ENCODE measurements around the gene ADAM33.

The ADAM33 gene

DNA sequence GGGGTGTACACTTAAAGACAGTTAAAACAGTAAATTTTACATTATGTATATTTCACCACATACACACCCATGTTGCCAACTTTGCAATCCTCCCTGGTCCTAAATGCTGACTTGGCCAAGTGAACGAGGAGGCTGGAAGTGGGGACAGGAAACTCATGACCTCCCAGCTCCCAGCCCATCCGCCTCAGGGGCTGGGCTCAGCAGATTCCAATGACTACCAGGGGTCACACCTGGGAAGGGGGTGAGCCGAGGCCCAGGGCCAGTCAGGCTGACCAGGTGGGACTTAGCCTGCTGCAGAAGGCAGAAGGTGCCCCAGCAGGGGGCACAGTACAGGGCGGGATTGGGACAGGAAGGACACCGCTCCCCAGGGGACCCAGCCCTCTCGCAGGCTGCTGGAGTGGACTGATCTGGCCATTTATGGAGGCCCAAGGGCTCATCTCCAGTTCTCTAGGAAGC lies 28.2 kb upstream of the ADAM33 start:
- DNase-seq (ENCODE audit: low read depth in 3 of 3), result no peak

GRCh38 chr20:3707508-3707899 lies 25.7 kb upstream of the ADAM33 start:
- no peak for DNase-seq (ENCODE audit: low read depth in 3 of 3)

- no peak for DNase-seq (ENCODE audit: low read depth in 3 of 3)
Measured at GRCh38 chr20:3706774-3707507, 25.1 kb upstream of the ADAM33 start.

DNA sequence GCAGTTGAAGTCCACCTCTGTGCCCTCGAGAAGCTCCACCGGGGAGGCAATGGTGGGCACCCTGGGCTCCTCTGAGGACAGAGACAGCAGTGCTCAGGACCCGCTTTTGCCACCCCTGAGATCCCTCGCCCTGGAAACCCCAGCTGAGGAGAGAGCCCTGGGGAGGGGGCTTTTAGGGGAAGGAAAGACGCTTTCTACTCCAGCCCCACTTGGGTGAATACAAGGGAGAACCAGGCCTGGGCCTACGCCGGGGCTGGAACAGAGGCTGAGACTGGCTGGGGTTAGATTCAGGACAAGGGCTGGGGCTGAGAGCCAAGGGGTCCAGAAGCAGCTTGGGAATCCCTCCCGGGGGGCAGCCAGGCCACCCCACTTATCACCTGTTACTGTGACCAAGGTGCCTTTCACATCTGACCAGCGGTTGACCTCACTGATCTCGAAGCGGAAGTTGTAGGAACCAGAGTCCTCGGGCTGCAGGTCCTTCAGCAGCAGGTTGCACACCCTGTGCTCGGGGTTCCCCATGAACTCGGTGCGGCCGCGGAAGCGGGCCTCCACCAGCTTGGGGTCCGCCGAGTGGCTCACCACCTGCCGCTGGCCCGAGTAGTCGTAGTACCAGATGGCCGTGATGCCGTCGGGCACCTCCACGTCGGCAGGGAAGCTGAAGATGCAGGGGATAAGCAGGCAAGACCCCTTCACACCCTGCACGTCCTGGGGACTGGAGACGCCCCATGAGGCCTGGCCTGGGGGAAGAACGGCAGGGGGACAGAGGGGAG lies 24.3 kb upstream of the ADAM33 start:
- DNase-seq (ENCODE audit: low read depth in 3 of 3), result no peak

GRCh38 chr20:3705491-3705969 lies 23.7 kb upstream of the ADAM33 start:
- DNase-seq (ENCODE audit: low read depth in 3 of 3), result no peak

- DNase-seq (ENCODE audit: low read depth in 3 of 3), result no peak
Measured at GRCh38 chr20:3704087-3704486, 22.3 kb upstream of the ADAM33 start.

DNA sequence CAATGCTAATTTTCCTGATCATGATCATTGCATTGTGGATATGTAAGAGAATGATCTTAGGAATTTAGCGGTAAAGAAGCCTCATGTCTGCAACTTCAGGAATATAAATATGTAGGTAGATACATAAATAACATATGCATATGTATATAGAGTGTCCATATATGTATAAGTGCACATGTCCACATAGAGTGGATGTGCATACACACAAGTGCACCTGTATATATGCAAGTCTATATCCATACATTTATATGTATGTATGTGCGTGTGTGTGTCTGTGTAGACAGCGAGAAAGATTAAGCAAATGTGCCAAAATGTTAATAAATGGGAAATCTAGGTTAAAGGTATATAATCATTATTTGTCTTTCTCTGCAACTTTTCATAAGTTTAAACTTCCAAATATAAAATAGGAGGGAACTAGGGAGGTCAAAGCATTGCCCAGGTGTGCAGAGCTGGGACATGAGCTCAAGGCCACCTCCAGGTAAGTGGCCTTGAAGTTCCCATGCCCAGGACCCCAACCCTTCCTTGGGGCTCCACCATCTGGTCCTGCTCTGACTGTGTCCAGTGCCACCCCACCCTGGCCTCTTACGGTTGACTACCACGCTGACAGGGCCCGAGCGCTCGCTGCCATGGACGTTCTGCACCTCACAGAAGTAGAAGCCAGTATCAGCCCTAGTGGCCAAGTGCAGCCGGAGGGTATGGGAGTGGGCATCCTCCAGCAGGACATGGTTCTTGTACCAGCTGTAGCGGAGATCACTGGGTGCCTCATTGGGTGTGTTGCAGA lies 21.0 kb upstream of the ADAM33 start:
- DNase-seq (ENCODE audit: low read depth in 3 of 3), result no peak

- no peak for DNase-seq (ENCODE audit: low read depth in 3 of 3)
Measured at GRCh38 chr20:3701061-3701998, 19.5 kb upstream of the ADAM33 start.

DNA sequence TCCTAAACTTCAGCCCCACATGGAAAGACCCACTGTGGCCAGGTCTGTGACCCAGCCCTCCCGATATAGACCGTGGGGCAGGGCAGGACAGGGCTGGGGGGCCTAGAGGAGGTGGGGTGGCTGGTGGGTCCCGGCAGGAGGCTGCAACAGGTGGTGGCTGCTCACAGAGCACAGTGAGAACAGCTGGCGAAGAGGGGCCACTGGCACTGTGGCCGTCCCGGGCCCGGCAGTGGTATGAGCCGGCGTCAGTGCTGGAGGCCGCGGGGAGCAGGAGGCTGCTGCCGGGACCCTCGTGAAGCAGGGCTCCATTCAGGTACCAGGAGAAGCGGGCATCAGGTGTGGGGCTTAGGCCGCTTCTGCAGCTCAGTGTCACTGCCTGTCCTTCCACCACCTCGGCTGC lies 17.2 kb upstream of the ADAM33 start:
- DNase-seq (ENCODE audit: low read depth in 3 of 3), result no peak

GRCh38 chr20:3698591-3699001 lies 16.8 kb upstream of the ADAM33 start:
- DNase-seq (ENCODE audit: low read depth in 3 of 3), result no peak

DNA sequence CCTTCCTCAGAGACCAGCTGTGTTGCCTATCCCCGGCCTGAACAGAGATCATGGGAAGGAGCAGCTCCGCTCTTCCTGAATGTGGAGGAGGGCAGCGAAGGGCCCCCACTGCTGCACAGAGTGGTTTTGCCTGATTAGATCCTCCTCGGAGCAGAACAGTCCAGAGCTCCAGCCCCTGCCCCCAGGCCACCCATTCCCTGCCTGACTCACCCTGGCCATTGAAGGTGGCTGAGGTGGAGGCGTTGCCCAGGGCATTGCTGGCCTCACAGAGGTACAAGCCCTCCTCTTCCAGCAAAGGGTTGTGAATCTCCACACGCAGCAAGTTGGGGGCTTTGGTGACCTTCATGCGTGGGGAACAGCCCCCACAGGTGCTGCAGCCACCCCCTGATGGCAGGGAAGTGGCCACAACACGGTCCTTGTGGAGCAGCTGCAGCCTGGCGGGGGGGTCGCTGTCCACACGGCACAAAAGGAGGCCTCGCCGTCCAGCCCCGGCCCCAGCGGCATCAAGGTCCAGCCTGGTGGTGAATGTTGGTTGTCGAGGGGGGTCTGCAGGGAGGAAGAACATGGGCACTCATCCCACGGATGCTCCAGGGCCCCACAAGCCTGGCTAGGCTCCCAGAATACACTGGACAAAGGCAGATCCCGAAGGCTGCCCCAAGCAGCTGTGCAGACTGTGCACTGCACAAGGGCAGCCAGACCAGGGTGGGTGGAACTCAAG lies 15.9 kb upstream of the ADAM33 start:
- no peak for DNase-seq (ENCODE audit: low read depth in 3 of 3)

- no peak for DNase-seq (ENCODE audit: low read depth in 3 of 3)
Measured at GRCh38 chr20:3696745-3697587, 15.2 kb upstream of the ADAM33 start.

DNA sequence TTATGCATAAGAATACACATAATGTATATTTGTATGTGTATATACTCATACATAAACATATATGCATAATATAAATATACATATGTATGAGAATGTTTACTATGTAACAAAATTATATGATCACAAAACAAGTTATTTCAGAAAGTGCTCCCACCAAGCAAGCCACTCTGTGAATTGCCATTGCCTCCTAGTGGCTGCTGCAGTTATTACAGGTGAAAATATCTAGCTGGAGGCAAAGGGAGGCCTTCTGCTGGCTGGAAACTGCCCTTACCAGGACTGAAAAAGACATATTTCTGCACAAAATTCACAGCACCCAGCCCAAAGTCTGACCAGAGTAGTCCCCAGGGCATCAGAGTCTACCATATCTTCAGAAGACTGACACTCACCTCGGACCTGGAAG lies 14.4 kb upstream of the ADAM33 start:
- no peak for DNase-seq (ENCODE audit: low read depth in 3 of 3)

DNA sequence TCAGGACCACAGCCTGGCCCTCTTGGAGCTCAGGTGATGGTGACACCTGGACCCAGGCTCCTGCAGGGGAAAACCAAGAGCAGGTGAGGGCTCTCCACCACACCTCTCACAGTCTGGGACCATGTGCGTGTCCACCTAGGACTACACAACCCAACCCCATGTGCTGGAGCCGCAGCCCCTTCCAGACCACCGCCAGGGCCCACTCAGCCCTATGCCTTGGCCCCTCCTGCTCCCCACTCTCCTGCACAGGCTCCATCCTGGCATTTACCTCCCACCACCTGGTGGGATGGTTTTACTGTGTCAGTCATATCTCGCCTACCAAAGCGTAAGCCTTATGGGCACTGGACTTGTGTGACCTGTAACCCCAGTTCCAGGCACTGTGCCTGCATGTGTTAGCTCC lies 13.1 kb upstream of the ADAM33 start:
- no peak for DNase-seq (ENCODE audit: low read depth in 3 of 3)

- DNase-seq (ENCODE audit: low read depth in 3 of 3), result no peak
Measured at GRCh38 chr20:3693376-3693775, 11.6 kb upstream of the ADAM33 start.

GRCh38 chr20:3692706-3693294 lies 11.0 kb upstream of the ADAM33 start:
- DNase-seq (ENCODE audit: low read depth in 3 of 3), result no peak

- no peak for DNase-seq (ENCODE audit: low read depth in 3 of 3)
Measured at GRCh38 chr20:3691897-3692296, 10.1 kb upstream of the ADAM33 start.

DNA sequence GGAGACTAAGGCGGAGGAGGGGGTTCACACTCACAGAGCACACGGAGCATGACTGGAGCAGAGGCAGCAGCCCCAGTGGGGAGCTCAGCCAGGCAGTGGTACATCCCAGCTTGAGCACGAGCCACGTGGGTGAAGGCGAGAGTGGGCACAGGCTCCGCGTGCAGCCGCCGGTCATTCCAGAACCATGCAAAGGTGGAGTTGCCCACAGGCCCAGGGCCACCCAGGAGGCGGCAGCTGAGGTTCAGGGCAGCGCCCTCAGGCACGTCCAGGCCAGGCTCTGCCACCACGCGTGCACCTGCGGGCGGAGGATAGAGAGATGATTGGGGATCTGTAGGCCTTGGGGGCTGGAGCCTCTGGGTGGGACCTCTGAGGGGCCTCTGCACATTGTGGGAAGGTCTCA lies 9.5 kb upstream of the ADAM33 start:
- no peak for DNase-seq (ENCODE audit: low read depth in 3 of 3)

DNA sequence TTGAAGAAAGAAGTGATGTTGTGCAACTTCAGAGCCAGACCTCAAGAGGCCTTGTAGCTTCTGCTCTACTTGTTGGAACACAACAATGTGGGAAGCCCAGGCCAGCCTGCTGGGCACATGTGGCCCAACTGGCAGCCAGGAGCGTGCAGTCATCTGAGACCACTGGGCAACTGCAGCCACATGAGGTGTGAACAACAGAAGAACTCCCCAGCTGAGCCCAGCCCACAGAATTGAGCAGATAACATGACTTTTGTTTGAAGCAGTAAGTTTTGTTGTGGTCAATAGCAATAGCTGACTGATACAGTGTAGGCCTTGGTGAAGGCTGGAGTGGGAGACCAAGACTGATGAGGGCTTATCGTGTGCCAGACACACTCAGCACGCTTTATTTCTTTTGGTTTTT lies 8.6 kb upstream of the ADAM33 start:
- no peak for DNase-seq (ENCODE audit: low read depth in 3 of 3)

All from stimulated activated CD4-positive, alpha-beta T cell treated with anti-CD3 and anti-CD28 coated beads, TNF-alpha, amount 100 ng/mL, for 24 hours (primary cell).